Osteoblast (primary cell): ENCODE measurements around the gene BICDL1. TPM values are rescaled to one million over a fixed set of nuclear protein-coding genes. Genes with fewer than 3 reads are reported as not detected.

ENCODE experiments used
- DNase-seq: peaks from one replicate; pipeline ENCODE4 v3.0.0; 2011; ENCODE audit warnings: low spot score, mixed read lengths; ENCODE audit not compliant: insufficient read length; ENCODE audit errors: missing footprints
- H2AFZ ChIP-seq: 2 replicates; pipeline ENCODE4 v1.6.0; 2011; ENCODE audit warnings: mild to moderate bottlenecking, low read length
- H3K27ac ChIP-seq: 2 replicates; pipeline ENCODE4 v1.5.1; 2011; ENCODE audit warnings: mild to moderate bottlenecking, low read depth, low read length, moderate library complexity
- H3K27me3 ChIP-seq: 2 replicates; pipeline ENCODE4 v1.6.0; 2012; ENCODE audit warnings: mild to moderate bottlenecking, control low read depth, inconsistent platforms, low read length, moderate library complexity; ENCODE audit not compliant: insufficient read depth
- H3K36me3 ChIP-seq: 2 replicates; pipeline ENCODE4 v1.5.1; 2011; ENCODE audit warnings: mild to moderate bottlenecking, low read length, control low read depth, moderate library complexity; ENCODE audit not compliant: insufficient read depth
- H3K4me1 ChIP-seq: 2 replicates; pipeline ENCODE4 v1.5.1; 2011; ENCODE audit warnings: mild to moderate bottlenecking, low read length, control low read depth, moderate library complexity; ENCODE audit not compliant: insufficient read depth
- H3K4me2 ChIP-seq: 2 replicates; pipeline ENCODE4 v1.6.0; 2011; ENCODE audit warnings: mild to moderate bottlenecking, low read length; ENCODE audit not compliant: insufficient read depth
- H3K4me3 ChIP-seq: fragments of 200-600 bp; sonication (generic); 3 replicates; pipeline ENCODE4 v1.5.1; 2012; ENCODE audit warnings: mild to moderate bottlenecking, low read length, inconsistent platforms; ENCODE audit not compliant: insufficient read depth
- H3K79me2 ChIP-seq: 2 replicates; pipeline ENCODE4 v1.6.0; 2012; ENCODE audit warnings: mild to moderate bottlenecking, low read length, control low read depth, inconsistent platforms; ENCODE audit not compliant: insufficient read depth
- H3K9me3 ChIP-seq: 2 replicates; pipeline ENCODE4 v1.5.1; 2011; ENCODE audit warnings: low read depth, low read length, control low read depth
- H4K20me1 ChIP-seq: 2 replicates; pipeline ENCODE4 v1.6.0; 2012; ENCODE audit warnings: mild to moderate bottlenecking, low read length, control low read depth; ENCODE audit not compliant: insufficient read depth
- CTCF ChIP-seq: IDR thresholded peaks from 2 replicates; pipeline ENCODE4 v1.5.1; 2011; ENCODE audit warnings: mild to moderate bottlenecking, low read depth, low read length, moderate library complexity; ENCODE audit errors: extremely low read depth
- total RNA-seq: library from RNA; depleted of rRNA; stranded (reverse); fragments of >200 nt; gene quantifications from 2 replicates; pipeline ENCODE4 v1.2.3, GENCODE V29; 2012

BICDL1 gene
- total RNA-seq, 1 donor: not detected

- Histone ChIP-seq H3K27me3 (peaks cover 20% of the 10 kb centered on the region), H2AFZ (no peak overlapping the region), H4K20me1 (no peaks in the 10 kb centered on the region), H3K27ac (no peak overlapping the region), H3K4me2 (no peak overlapping the region), H3K36me3 (no peaks in the 10 kb centered on the region), H3K4me3 (no peak overlapping the region), H3K4me1 (no peaks in the 10 kb centered on the region), H3K79me2 (no peaks in the 10 kb centered on the region), H3K9me3 (no peaks in the 10 kb centered on the region)
- no peak for TF ChIP-seq CTCF
- DNase-seq: no peak
These were observed 42.8 kb upstream of the BICDL1 start for GRCh38 chr12:119946213-119946612.

- Histone ChIP-seq H4K20me1 (no peaks in the 10 kb centered on the region), H3K4me1 (no peaks in the 10 kb centered on the region), H3K27me3 (peaks cover 14% of the 10 kb centered on the region), H3K9me3 (no peaks in the 10 kb centered on the region), H3K4me2 (no peak overlapping the region), H3K4me3 (no peak overlapping the region), H3K36me3 (no peaks in the 10 kb centered on the region), H2AFZ (no peak overlapping the region), H3K79me2 (no peaks in the 10 kb centered on the region), H3K27ac (no peak overlapping the region)
- DNase-seq: no peak
- TF ChIP-seq CTCF: no peak
These were observed 39.9 kb upstream of the BICDL1 start for GRCh38 chr12:119949145-119949544.

- H3K27ac ChIP-seq: no peak overlapping the region
- TF ChIP-seq CTCF: no peak
- H3K9me3 ChIP-seq: no peaks in the 10 kb centered on the region
- no peaks in the 10 kb centered on the region for H3K36me3 ChIP-seq
- no peaks in the 10 kb centered on the region for H4K20me1 ChIP-seq
- no peak overlapping the region for H2AFZ ChIP-seq
- no peak overlapping the region for H3K4me3 ChIP-seq
- no peaks in the 10 kb centered on the region for H3K4me1 ChIP-seq
- H3K27me3 ChIP-seq: peaks cover 14% of the 10 kb centered on the region
- H3K4me2 ChIP-seq: no peak overlapping the region
- no peaks in the 10 kb centered on the region for H3K79me2 ChIP-seq
- DNase-seq: no peak
These were observed 39.4 kb upstream of the BICDL1 start for GRCh38 chr12:119949594-119949993.

GRCh38 chr12:119956047-119956446 is 33.0 kb upstream of the BICDL1 start:
- H3K36me3 ChIP-seq: no peaks in the 10 kb centered on the region

More at GRCh38 chr12:119956047-119956446, 33.0 kb upstream of the BICDL1 start:
- Histone ChIP-seq H2AFZ (no peak overlapping the region), H3K27ac (no peak overlapping the region), H4K20me1 (no peaks in the 10 kb centered on the region), H3K4me1 (no peaks in the 10 kb centered on the region), H3K79me2 (no peaks in the 10 kb centered on the region), H3K9me3 (peaks cover 5% of the 10 kb centered on the region), H3K27me3 (no peaks in the 10 kb centered on the region), H3K4me2 (no peak overlapping the region), H3K4me3 (no peak overlapping the region)
- TF ChIP-seq CTCF: no peak
- DNase-seq: no peak
